Activated T-cell treated with anti-CD3 and anti-CD28 coated beads for 4 hours (primary cell): ENCODE measurements around the gene TFPT.
A peak's percentile ranks its signal among the peaks of the same experiment; 100 is the strongest.

ENCODE experiments used
- DNase-seq: peaks from one replicate; pipeline ENCODE4 v3.0.0-alpha.2; 2020

TFPT gene

GRCh38 chr19:54115109-54116063 is at the start of gene TFPT, which contains the start of gene PRPF31:
Gene TFPT, minus strand, starts transcription at chr19:54115657. Its CDS starts 388 bp downstream, at chr19:54115269.
Gene PRPF31, plus strand, starts transcription at chr19:54115754. Its CDS starts 2,525 bp downstream, at chr19:54118279.
- peak; percentile 97 for DNase-seq

GRCh38 chr19:54165222-54165621 is 49.8 kb upstream of the TFPT start:
- DNase-seq = no peak

GRCh38 chr19:54164369-54165068 is 49.1 kb upstream of the TFPT start:
- DNase-seq = no peak

GRCh38 chr19:54162884-54163283 is 47.4 kb upstream of the TFPT start:
- DNase-seq = no peak

GRCh38 chr19:54162241-54162805 is 46.9 kb upstream of the TFPT start:
- DNase-seq = peak; percentile 73

GRCh38 chr19:54160854-54161253 is 45.4 kb upstream of the TFPT start:
- DNase-seq = no peak

GRCh38 chr19:54160182-54160811 is 44.8 kb upstream of the TFPT start:
- DNase-seq = no peak

GRCh38 chr19:54159352-54160181 is 44.1 kb upstream of the TFPT start, which contains the start of gene LENG1:
Gene LENG1, minus strand, starts transcription at chr19:54159721. Its CDS starts 26 bp downstream, at chr19:54159695.
- peak; percentile 97 for DNase-seq

- DNase-seq = no peak
These were observed 43.4 kb upstream of the TFPT start for GRCh38 chr19:54158812-54159351.

GRCh38 chr19:54156953-54157352 is 41.5 kb upstream of the TFPT start:
- DNase-seq = no peak

GRCh38 chr19:54156490-54156889 is 41.0 kb upstream of the TFPT start:
- DNase-seq = no peak

- DNase-seq = no peak
These were observed 40.2 kb upstream of the TFPT start for GRCh38 chr19:54155694-54156093.

- DNase-seq = no peak
These were observed 39.3 kb upstream of the TFPT start for GRCh38 chr19:54154603-54155345.

- no peak for DNase-seq
These were observed 38.4 kb upstream of the TFPT start for GRCh38 chr19:54153731-54154326.

GRCh38 chr19:54152878-54153524 is 37.5 kb upstream of the TFPT start:
- no peak for DNase-seq

- no peak for DNase-seq
These were observed 36.8 kb upstream of the TFPT start for GRCh38 chr19:54152267-54152666.

- DNase-seq = no peak
These were observed 36.0 kb upstream of the TFPT start for GRCh38 chr19:54151362-54152035.

- no peak for DNase-seq
These were observed 33.8 kb upstream of the TFPT start for GRCh38 chr19:54149021-54149812.
